Neural crest cell (in vitro differentiated cells): ENCODE measurements around the gene NOTCH4. TPM values are rescaled to one million over a fixed set of nuclear protein-coding genes. Genes with fewer than 3 reads are reported as not detected.

Experiments
- DNase-seq: peaks from one replicate; pipeline ENCODE4 v3.0.0; 2021; ENCODE audit warnings: low read depth, mixed read lengths, low spot score
- H3K27ac Mint-ChIP-seq: one replicate; pipeline ENCODE4 v1.8.0; 2021; ENCODE audit warnings: mild to moderate bottlenecking, mixed read lengths; ENCODE audit not compliant: unreplicated experiment
- H3K27me3 Mint-ChIP-seq: 2 replicates; pipeline ENCODE4 v1.8.0; 2021; ENCODE audit warnings: low read depth, mild to moderate bottlenecking, mixed read lengths
- H3K36me3 Mint-ChIP-seq: 2 replicates; pipeline ENCODE4 v1.8.0; 2021; ENCODE audit warnings: low read depth, mild to moderate bottlenecking, mixed read lengths
- H3K4me1 Mint-ChIP-seq: 2 replicates; pipeline ENCODE4 v1.8.0; 2021; ENCODE audit warnings: mixed read lengths
- H3K4me3 Mint-ChIP-seq: one replicate; pipeline ENCODE4 v1.8.0; 2021; ENCODE audit warnings: mild to moderate bottlenecking, mixed read lengths
- H3K9me3 Mint-ChIP-seq: 2 replicates; pipeline ENCODE4 v1.8.0; 2021; ENCODE audit warnings: mixed read lengths
- CTCF ChIP-seq: fragments of 200-600 bp; sonication (generic); conservative IDR thresholded peaks from 2 replicates; pipeline ENCODE4 v1.5.0; 2021; ENCODE audit warnings: antibody characterized with exemption, mild to moderate bottlenecking
- total RNA-seq: library from RNA; stranded (reverse); gene quantifications from 2 replicates; pipeline ENCODE4 v1.2.1, GENCODE V29; 2021

The NOTCH4 gene
- total RNA-seq, 1 donor from 2014 or later, result 5.6 TPM

- no peaks in the 10 kb centered on the region for H3K27me3 Mint-ChIP-seq
- no peak overlapping the region for H3K27ac Mint-ChIP-seq
- no peaks in the 10 kb centered on the region for H3K9me3 Mint-ChIP-seq
- H3K4me1 Mint-ChIP-seq, result peaks cover 37% of the 10 kb centered on the region
- peaks cover 14% of the 10 kb centered on the region for H3K36me3 Mint-ChIP-seq
- TF ChIP-seq CTCF, result no peak
- no peak for DNase-seq
- no peak overlapping the region for H3K4me3 Mint-ChIP-seq
Observed at GRCh38 chr6:32156891-32157290, 67.0 kb downstream of the NOTCH4 start.

GRCh38 chr6:32154514-32155161 lies 69.2 kb downstream of the NOTCH4 start:
- peak overlapping the region; percentile 100 for H3K4me3 Mint-ChIP-seq
- TF ChIP-seq CTCF, result peak; percentile 67
- H3K27ac Mint-ChIP-seq, result peak overlapping the region; percentile 100
- H3K4me1 Mint-ChIP-seq, result peaks cover 46% of the 10 kb centered on the region
- peaks cover 14% of the 10 kb centered on the region for H3K36me3 Mint-ChIP-seq
- H3K27me3 Mint-ChIP-seq, result no peaks in the 10 kb centered on the region
- H3K9me3 Mint-ChIP-seq, result no peaks in the 10 kb centered on the region
- DNase-seq, result peak; percentile 41

GRCh38 chr6:32153564-32154513 lies 70.0 kb downstream of the NOTCH4 start, which contains the start of gene PPT2:
TSS of gene PPT2 (plus strand) at chr6:32154141. CDS start at chr6:32154595, 454 bp downstream.
- Mint-ChIP-seq H3K36me3 (peaks cover 15% of the 10 kb centered on the region), H3K27ac (peak within 1 kb of the TSS; percentile 100), H3K9me3 (no peaks in the 10 kb centered on the region), H3K4me3 (peak within 1 kb of the TSS; percentile 100), H3K4me1 (peaks cover 46% of the 10 kb centered on the region), H3K27me3 (no peaks in the 10 kb centered on the region)
- TF ChIP-seq CTCF, result peak; percentile 47
- DNase-seq, result peak; percentile 80

- peak overlapping the region; percentile 97 for H3K27ac Mint-ChIP-seq
- peaks cover 10% of the 10 kb centered on the region for H3K36me3 Mint-ChIP-seq
- H3K4me1 Mint-ChIP-seq, result peaks cover 47% of the 10 kb centered on the region
- H3K4me3 Mint-ChIP-seq, result peak overlapping the region; percentile 100
- peak; percentile 32 for DNase-seq
- H3K9me3 Mint-ChIP-seq, result no peaks in the 10 kb centered on the region
- H3K27me3 Mint-ChIP-seq, result no peaks in the 10 kb centered on the region
- TF ChIP-seq CTCF, result no peak
Observed at GRCh38 chr6:32152769-32153563, 70.9 kb downstream of the NOTCH4 start.
